SK-N-SH (cell line): ENCODE data around the gene CZIB.
A peak's percentile ranks its signal among the peaks of the same experiment; 100 is the strongest.

ENCODE experiments used
- FOXM1 ChIP-seq: IDR thresholded peaks from 2 replicates; pipeline ENCODE4 v1.4.0; 2012; ENCODE audit warnings: low read depth, mild to moderate bottlenecking
- MXI1 ChIP-seq: IDR thresholded peaks from 2 replicates; pipeline ENCODE4 v1.6.1; 2012; ENCODE audit warnings: mild to moderate bottlenecking, low read depth, low read length, improper control_type of control experiment
- POLR2AphosphoS5 ChIP-seq: IDR thresholded peaks from 2 replicates; pipeline ENCODE4 v1.6.1; 2012; ENCODE audit warnings: low read depth, low read length
- TF ChIP-seq, protein P1 (sequence below): fragments of 200-600 bp; sonication (generic); IDR thresholded peaks from 2 replicates; pipeline ENCODE4 v1.6.1; 2017; ENCODE audit warnings: antibody characterized with exemption, mild to moderate bottlenecking, moderate library complexity
- TF ChIP-seq, protein P2 (sequence below): IDR thresholded peaks from 2 replicates; pipeline ENCODE4 v1.4.0; 2012; ENCODE audit warnings: low read depth, borderline replicate concordance
- TF ChIP-seq, protein P3 (sequence below): fragments of 150-350 bp; IDR thresholded peaks from 2 replicates; pipeline ENCODE4 v1.6.1; 2016; ENCODE audit warnings: mild to moderate bottlenecking, low read depth, low read length

DNA sequence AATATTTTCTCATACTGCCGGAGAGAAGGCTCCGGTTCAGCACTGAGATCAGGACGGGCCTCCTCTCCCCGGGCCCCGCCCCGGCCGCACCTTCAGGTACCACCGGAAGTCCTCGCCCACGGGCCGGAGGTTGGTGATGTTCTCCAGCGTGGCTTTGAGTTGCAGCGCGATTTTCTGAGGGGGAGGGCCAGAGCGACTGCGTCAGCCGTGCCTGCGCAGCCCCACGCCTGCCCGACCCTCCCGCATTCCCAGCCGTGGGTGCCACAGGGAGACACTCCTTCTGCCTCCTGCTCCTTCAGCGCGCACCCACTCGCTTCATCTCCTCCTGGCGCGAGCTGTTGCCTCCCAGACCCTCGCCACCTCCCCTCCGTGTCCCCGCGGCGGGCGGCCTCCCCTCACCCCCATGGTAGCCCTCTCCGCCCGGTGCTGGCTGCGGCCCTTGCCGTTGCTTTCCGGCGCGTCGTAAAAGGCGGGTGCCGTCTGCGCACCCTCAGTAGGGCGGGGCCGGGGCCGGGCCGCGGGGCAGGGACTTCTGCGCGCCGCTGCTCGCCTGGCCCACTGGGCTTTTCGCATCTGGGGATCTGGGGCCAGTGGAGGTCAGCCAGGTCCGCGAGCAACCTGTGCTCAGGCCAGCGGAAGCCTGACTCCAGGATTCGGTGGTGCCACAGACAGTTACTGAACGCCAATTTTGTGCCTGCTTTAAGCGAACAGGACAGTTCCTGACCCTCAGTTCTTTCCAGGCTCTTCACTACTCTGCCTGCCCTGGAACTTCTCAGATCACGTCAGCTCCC is at the start of gene CZIB:
- TF ChIP-seq POLR2AphosphoS5, result peak; percentile 93
- TF ChIP-seq, protein P1, sequence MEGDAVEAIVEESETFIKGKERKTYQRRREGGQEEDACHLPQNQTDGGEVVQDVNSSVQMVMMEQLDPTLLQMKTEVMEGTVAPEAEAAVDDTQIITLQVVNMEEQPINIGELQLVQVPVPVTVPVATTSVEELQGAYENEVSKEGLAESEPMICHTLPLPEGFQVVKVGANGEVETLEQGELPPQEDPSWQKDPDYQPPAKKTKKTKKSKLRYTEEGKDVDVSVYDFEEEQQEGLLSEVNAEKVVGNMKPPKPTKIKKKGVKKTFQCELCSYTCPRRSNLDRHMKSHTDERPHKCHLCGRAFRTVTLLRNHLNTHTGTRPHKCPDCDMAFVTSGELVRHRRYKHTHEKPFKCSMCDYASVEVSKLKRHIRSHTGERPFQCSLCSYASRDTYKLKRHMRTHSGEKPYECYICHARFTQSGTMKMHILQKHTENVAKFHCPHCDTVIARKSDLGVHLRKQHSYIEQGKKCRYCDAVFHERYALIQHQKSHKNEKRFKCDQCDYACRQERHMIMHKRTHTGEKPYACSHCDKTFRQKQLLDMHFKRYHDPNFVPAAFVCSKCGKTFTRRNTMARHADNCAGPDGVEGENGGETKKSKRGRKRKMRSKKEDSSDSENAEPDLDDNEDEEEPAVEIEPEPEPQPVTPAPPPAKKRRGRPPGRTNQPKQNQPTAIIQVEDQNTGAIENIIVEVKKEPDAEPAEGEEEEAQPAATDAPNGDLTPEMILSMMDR, result no peak
- TF ChIP-seq, protein P2, sequence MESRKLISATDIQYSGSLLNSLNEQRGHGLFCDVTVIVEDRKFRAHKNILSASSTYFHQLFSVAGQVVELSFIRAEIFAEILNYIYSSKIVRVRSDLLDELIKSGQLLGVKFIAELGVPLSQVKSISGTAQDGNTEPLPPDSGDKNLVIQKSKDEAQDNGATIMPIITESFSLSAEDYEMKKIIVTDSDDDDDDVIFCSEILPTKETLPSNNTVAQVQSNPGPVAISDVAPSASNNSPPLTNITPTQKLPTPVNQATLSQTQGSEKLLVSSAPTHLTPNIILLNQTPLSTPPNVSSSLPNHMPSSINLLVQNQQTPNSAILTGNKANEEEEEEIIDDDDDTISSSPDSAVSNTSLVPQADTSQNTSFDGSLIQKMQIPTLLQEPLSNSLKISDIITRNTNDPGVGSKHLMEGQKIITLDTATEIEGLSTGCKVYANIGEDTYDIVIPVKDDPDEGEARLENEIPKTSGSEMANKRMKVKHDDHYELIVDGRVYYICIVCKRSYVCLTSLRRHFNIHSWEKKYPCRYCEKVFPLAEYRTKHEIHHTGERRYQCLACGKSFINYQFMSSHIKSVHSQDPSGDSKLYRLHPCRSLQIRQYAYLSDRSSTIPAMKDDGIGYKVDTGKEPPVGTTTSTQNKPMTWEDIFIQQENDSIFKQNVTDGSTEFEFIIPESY, result 0 out of 2 replicates have a peak, but pooled peaks have one; percentile 45
- TF ChIP-seq MXI1, result peak; percentile 92
- TF ChIP-seq, protein P3, sequence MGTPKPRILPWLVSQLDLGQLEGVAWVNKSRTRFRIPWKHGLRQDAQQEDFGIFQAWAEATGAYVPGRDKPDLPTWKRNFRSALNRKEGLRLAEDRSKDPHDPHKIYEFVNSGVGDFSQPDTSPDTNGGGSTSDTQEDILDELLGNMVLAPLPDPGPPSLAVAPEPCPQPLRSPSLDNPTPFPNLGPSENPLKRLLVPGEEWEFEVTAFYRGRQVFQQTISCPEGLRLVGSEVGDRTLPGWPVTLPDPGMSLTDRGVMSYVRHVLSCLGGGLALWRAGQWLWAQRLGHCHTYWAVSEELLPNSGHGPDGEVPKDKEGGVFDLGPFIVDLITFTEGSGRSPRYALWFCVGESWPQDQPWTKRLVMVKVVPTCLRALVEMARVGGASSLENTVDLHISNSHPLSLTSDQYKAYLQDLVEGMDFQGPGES, result no peak
- TF ChIP-seq FOXM1, result no peak
